ENCODE data around the gene NEUROD2. TPM values are rescaled to one million over a fixed set of nuclear protein-coding genes. Genes with fewer than 3 reads are reported as not detected.
A peak's percentile ranks its signal among the peaks of the same experiment; 100 is the strongest.

The NEUROD2 gene
- polyA plus RNA-seq, 1 of the 3 experiments (the other 2 are of a cell fraction): not detected

- H2AFZ ChIP-seq (ENCODE audit: low read depth): no peak overlapping the region
- ChIA-PET POLR2A (no interaction called here), CTCF (interaction anchor here (0.8 to 17.5 kb wide), 8 partner anchors 9 to 353 kb away, joined by 3 to 285 read pairs (median 8); partner anchors contain the start of gene PPP1R1B)
- TF ChIP-seq CTCF (IDR thresholded peaks at IDR 0.05): no peak
- no peak for TF ChIP-seq GABPA (IDR thresholded peaks at IDR 0.05; ENCODE audit: low read depth)
- no peak for TF ChIP-seq TAF1 (IDR thresholded peaks at IDR 0.05; ENCODE audit: borderline replicate concordance, low read depth, low read length)
- no peak for TF ChIP-seq POLR2AphosphoS5 (IDR thresholded peaks at IDR 0.05; ENCODE audit: low read depth, low read length)
- TF ChIP-seq RXRA (IDR thresholded peaks at IDR 0.05; ENCODE audit: borderline replicate concordance, low read depth): no peak
- TF ChIP-seq MXI1 (IDR thresholded peaks at IDR 0.05; ENCODE audit: low read depth, low read length): no peak
- no peak for TF ChIP-seq FOXM1 (IDR thresholded peaks at IDR 0.05; ENCODE audit: low read depth)
- TF ChIP-seq JUND (IDR thresholded peaks at IDR 0.05): no peak
- no peak for TF ChIP-seq USF2 (IDR thresholded peaks at IDR 0.05; ENCODE audit: borderline replicate concordance, low read depth, low read length)
- TF ChIP-seq CHD2 (IDR thresholded peaks at IDR 0.05; ENCODE audit: low read length, partially characterized antibody): no peak
- TF ChIP-seq TEAD4 (IDR thresholded peaks at IDR 0.05; ENCODE audit: borderline replicate concordance, insufficient read depth): no peak
- no peak for TF ChIP-seq RCOR1 (IDR thresholded peaks at IDR 0.05; ENCODE audit: low read length)
- TF ChIP-seq EP300 (IDR thresholded peaks at IDR 0.05; ENCODE audit: borderline replicate concordance in 1 of 2, low read depth in 1 of 2, low read length in 1 of 2): no peak
- no peak for TF ChIP-seq FOSL2 (IDR thresholded peaks at IDR 0.05; ENCODE audit: borderline replicate concordance, low read depth)
- TF ChIP-seq PBX3 (IDR thresholded peaks at IDR 0.05): no peak
- no peak for TF ChIP-seq ZBTB33 (IDR thresholded peaks at IDR 0.05; ENCODE audit: borderline replicate concordance, low read depth)
- peaks cover 7 to 32% of the 10 kb centered on the region in 2 experiments for H3K4me1 ChIP-seq (ENCODE audit: control insufficient read depth in 1 of 2, insufficient read depth in 2 of 2, low read depth in 1 of 2, low read length in 1 of 2)
- no peaks in the 10 kb centered on the region for H3K79me2 ChIP-seq (ENCODE audit: insufficient read depth)
- H3K36me3 ChIP-seq (replicated peaks in 1 of 2; ENCODE audit: control insufficient read depth in 1 of 2, insufficient read depth in 2 of 2, low read length in 1 of 2): no peaks in the 10 kb centered on the region
- H3K9me2 ChIP-seq: no peaks in the 10 kb centered on the region
- H3K27ac ChIP-seq (ENCODE audit: low read depth in 2 of 2, low read length in 1 of 2): no peak overlapping the region
- 8% methylated on average over 20 of the region's 22 CpGs for WGBS (ENCODE audit: low lambda C conversion rate)
- H3F3A ChIP-seq (replicated peaks; ENCODE audit: insufficient read depth): no peaks in the 10 kb centered on the region
- peak; percentile 71 for DNase-seq
- no peaks in the 10 kb centered on the region for H3K9me3 ChIP-seq
- H3K4me3 ChIP-seq (ENCODE audit: low read depth in 2 of 2, low read length in 1 of 2): no peak overlapping the region
- peaks cover 79% of the 10 kb centered on the region for H3K27me3 ChIP-seq (ENCODE audit: insufficient read depth)
- no peak overlapping the region for H3K9ac ChIP-seq
- H3K4me2 ChIP-seq: no peak overlapping the region
- peaks cover 13% of the 10 kb centered on the region; the same call in 1 of the 2 replicates for H4K20me1 ChIP-seq (ENCODE audit: insufficient read depth)
These were observed 10.2 kb downstream of the NEUROD2 start for GRCh38 chr17:39597372-39598046.
